ENCODE measurements around the gene UBE2E2.

DNA sequence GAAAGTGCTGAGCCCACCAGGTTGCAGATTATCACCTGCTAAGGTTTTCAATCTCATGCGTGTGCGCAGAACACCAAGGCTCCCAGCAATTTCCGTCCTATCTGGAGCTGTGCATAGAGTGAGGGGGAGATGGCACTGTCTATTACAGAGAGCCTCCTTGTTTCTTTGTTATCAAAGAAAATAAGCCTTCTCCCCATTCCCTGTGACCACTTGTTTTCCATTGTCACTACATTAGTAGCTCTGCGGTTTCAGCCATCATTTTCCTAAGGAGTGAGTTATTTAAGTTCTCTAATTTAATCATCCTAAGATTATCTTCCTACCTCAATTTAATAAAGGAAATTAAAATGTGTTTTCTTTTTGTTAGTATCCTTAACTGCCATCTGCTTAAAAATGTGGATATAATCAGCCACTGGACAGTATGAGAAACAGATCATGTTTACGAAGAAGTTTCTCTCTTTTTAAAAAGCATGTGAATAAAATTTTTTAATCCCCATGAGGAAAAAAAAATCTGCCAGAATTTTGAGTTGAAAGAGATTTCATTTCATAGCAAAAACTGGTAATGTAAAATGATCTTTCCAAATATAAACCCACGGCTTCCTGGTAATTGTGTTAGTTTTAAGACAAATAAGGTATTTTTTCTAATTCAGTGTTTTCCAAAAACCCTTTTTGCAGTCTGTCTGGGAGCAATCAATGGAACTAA is 430.3 kb downstream of the UBE2E2 start:
- TF ChIP-seq, protein P1, sequence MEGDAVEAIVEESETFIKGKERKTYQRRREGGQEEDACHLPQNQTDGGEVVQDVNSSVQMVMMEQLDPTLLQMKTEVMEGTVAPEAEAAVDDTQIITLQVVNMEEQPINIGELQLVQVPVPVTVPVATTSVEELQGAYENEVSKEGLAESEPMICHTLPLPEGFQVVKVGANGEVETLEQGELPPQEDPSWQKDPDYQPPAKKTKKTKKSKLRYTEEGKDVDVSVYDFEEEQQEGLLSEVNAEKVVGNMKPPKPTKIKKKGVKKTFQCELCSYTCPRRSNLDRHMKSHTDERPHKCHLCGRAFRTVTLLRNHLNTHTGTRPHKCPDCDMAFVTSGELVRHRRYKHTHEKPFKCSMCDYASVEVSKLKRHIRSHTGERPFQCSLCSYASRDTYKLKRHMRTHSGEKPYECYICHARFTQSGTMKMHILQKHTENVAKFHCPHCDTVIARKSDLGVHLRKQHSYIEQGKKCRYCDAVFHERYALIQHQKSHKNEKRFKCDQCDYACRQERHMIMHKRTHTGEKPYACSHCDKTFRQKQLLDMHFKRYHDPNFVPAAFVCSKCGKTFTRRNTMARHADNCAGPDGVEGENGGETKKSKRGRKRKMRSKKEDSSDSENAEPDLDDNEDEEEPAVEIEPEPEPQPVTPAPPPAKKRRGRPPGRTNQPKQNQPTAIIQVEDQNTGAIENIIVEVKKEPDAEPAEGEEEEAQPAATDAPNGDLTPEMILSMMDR (IDR thresholded peaks at IDR 0.05), result no peak
- TF ChIP-seq EZH2 (IDR thresholded peaks at IDR 0.05) (no peak), EZH2phosphoT487 (IDR thresholded peaks at IDR 0.05) (no peak)
